Cardiac muscle cell (in vitro differentiated cells and primary cell): ENCODE results near the gene NUAK2. TPM values are rescaled to one million over a fixed set of nuclear protein-coding genes. Genes with fewer than 3 reads are reported as not detected.

Source experiments
- DNase-seq, 2 donors: peaks; one replicate each; pipeline versions ENCODE4 v3.0.0 to v3.0.0-alpha.2; 2010 to 2017; ENCODE audit warnings: low read depth in 1 of 2, low spot score in 1 of 2
- H3K27ac ChIP-seq: fragments of 200-600 bp; sonication (generic); 2 replicates; pipeline ENCODE4 v1.5.1; 2016
- H3K27me3 ChIP-seq: fragments of 200-600 bp; sonication (generic); 2 replicates; pipeline ENCODE4 v1.6.0; 2016; ENCODE audit warnings: control low read depth
- H3K36me3 ChIP-seq: fragments of 200-600 bp; sonication (generic); 2 replicates; pipeline ENCODE4 v1.5.1; 2016; ENCODE audit warnings: control low read depth
- H3K4me1 ChIP-seq: fragments of 200-600 bp; sonication (generic); 2 replicates; pipeline ENCODE4 v1.8.1; 2017; ENCODE audit warnings: low read depth, mild to moderate bottlenecking, mixed run types
- H3K4me3 ChIP-seq: fragments of 200-600 bp; sonication (generic); 2 replicates; pipeline ENCODE4 v1.5.1; 2016; ENCODE audit warnings: mild to moderate bottlenecking
- H3K9me3 ChIP-seq: fragments of 200-600 bp; sonication (generic); 2 replicates; pipeline ENCODE4 v1.5.1; 2017; ENCODE audit warnings: low read depth, mild to moderate bottlenecking, control low read depth
- CTCF ChIP-seq: IDR thresholded peaks from 2 replicates; pipeline ENCODE4 v1.5.1; 2012; ENCODE audit warnings: low read depth, mild to moderate bottlenecking, low read length
- polyA plus RNA-seq: library from polyadenylated mRNA; unstranded; fragments of >200 nt; fragmentation: Nextera tagmentation; extraction: Ambion mirVana; gene quantifications from 2 replicates; pipeline ENCODE4 v1.2.1, GENCODE V29; 2016
- total RNA-seq: library from RNA; depleted of rRNA; stranded (reverse); fragments of >200 nt; gene quantifications from 2 replicates; pipeline ENCODE4 v1.2.3, GENCODE V29; 2016

NUAK2 gene
- total and polyA plus RNA-seq, 2 experiments from 2014 or later = 2.1 to 4.3 TPM

GRCh38 chr1:205296154-205296553 is 25.4 kb downstream of the NUAK2 start:
- no peak for DNase-seq
- TF ChIP-seq CTCF = no peak
- no peaks in the 10 kb centered on the region for H3K36me3 ChIP-seq
- H3K9me3 ChIP-seq = no peaks in the 10 kb centered on the region
- H3K4me3 ChIP-seq = no peak overlapping the region
- peak overlapping the region; percentile 12 for H3K27ac ChIP-seq
- no peaks in the 10 kb centered on the region for H3K27me3 ChIP-seq
- H3K4me1 ChIP-seq = peaks cover 29% of the 10 kb centered on the region

DNA sequence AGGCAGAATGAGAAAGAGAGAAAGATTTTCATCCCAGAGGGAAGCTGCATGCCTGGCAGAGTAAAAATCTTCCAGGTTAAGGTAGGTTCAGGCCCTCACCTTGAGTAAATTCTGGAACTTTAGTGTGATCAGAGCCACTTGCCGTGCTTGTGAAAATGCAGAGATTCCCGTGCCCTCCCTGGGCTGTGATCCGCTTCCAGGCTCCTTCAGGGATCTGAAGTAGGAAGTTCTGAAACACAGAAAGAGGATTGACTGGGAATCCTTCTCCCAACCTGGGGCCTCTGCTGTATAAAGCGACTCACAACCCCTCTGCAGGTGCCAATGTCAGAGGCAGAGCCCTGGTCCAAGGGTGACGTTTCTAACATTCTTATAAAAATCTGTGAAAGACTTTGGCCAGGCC is 26.6 kb downstream of the NUAK2 start:
- no peaks in the 10 kb centered on the region for H3K27me3 ChIP-seq
- H3K4me1 ChIP-seq = peaks cover 19% of the 10 kb centered on the region
- DNase-seq = no peak
- H3K9me3 ChIP-seq = no peaks in the 10 kb centered on the region
- no peak overlapping the region for H3K4me3 ChIP-seq
- H3K27ac ChIP-seq = peak overlapping the region; percentile 79
- no peaks in the 10 kb centered on the region for H3K36me3 ChIP-seq
- TF ChIP-seq CTCF = no peak

GRCh38 chr1:205294175-205294917 is 27.2 kb downstream of the NUAK2 start:
- Histone ChIP-seq H3K4me1 (peaks cover 19% of the 10 kb centered on the region), H3K4me3 (no peak overlapping the region), H3K9me3 (no peaks in the 10 kb centered on the region), H3K36me3 (no peaks in the 10 kb centered on the region), H3K27ac (peak overlapping the region; percentile 79), H3K27me3 (no peaks in the 10 kb centered on the region)
- peak in 1 of 2 donors; percentile 92 for DNase-seq
- no peak for TF ChIP-seq CTCF

DNA sequence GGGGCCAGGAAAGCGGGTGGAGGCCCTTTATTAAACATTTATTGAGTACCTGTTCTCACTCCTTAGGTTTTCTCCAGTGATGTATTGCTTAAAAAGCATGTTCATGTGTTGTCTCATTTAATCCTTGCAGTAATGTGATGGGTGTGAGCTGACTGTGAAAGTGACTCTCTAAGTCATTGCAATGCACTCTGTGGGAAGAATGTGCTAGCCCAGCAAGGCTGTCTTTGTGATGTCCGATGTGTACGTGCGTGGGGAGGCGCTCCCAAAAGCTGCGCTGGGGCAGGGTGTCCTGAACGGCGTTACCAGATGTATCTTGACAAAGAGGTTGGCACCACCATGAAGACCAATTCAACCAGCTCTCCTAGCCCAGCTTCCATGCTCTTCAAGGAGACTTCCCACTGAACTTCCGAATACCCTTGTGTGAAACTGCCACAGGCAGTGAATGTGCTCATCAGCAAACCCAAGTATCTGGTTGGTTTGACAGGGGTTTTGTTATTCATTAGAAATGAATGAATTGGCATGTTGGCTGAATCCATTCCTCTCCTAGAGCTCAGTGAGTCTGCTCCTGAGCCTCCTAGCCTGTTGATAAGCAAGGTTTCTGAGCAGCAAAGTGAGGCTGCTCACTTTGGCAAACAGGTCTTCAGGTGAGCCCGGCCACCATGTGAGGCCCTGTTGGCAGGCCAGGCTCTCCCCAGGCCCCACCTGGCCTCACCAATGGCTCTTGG is 28.0 kb downstream of the NUAK2 start:
- Histone ChIP-seq H3K4me1 (peaks cover 19% of the 10 kb centered on the region), H3K4me3 (no peak overlapping the region), H3K36me3 (no peaks in the 10 kb centered on the region), H3K27ac (peak overlapping the region; percentile 79), H3K27me3 (no peaks in the 10 kb centered on the region), H3K9me3 (no peaks in the 10 kb centered on the region)
- no peak for TF ChIP-seq CTCF
- no peak for DNase-seq

DNA sequence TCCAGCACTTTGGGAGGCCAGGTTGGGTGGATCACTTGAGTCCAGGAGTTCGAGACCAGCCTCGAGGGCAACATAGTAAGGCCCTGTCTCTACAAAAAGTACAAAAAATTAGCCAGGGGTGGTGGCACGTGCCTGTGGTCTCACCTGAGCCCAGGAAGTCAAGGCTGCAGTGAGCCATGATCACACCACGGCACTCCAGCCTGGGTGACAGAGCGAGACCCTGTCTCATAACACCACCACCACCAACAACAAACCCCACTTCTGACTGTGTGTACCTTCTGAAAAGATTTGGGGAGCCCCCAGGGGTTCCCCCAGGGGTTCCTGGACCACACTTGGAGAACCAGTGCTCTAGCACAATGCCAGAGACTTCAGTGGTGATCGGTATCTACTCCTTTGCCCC is 29.9 kb downstream of the NUAK2 start:
- no peaks in the 10 kb centered on the region for H3K9me3 ChIP-seq
- H3K27me3 ChIP-seq = no peaks in the 10 kb centered on the region
- no peak for DNase-seq
- no peaks in the 10 kb centered on the region for H3K36me3 ChIP-seq
- H3K4me1 ChIP-seq = peaks cover 23% of the 10 kb centered on the region
- TF ChIP-seq CTCF = no peak
- no peak overlapping the region for H3K4me3 ChIP-seq
- H3K27ac ChIP-seq = no peak overlapping the region
